GM23248 (cell line): Measurements from ENCODE around the gene SYT10. TPM values are rescaled to one million over a fixed set of nuclear protein-coding genes. Genes with fewer than 3 reads are reported as not detected.

Source experiments
- DNase-seq: peaks from one replicate; pipeline ENCODE4 v3.0.0-alpha.2; 2015
- H2AFZ ChIP-seq: fragments of 200-600 bp; sonication (generic); 2 replicates; pipeline ENCODE4 v1.6.1; 2016; ENCODE audit warnings: antibody characterized with exemption
- H3F3A ChIP-seq: fragments of 200-600 bp; sonication (generic); 2 replicates; pipeline ENCODE4 v1.6.1; 2016; ENCODE audit warnings: mild to moderate bottlenecking, antibody characterized with exemption, mixed run types; ENCODE audit not compliant: insufficient read depth
- H3K27ac ChIP-seq: fragments of 200-600 bp; sonication (generic); 2 replicates; pipeline ENCODE4 v1.5.1; 2016; ENCODE audit warnings: mild to moderate bottlenecking
- H3K27me3 ChIP-seq: fragments of 200-600 bp; sonication (generic); replicated peaks from 2 replicates; pipeline ENCODE4 v1.6.1; 2016; ENCODE audit warnings: mild to moderate bottlenecking; ENCODE audit not compliant: insufficient read depth
- H3K36me3 ChIP-seq: fragments of 200-600 bp; sonication (generic); 2 replicates; pipeline ENCODE4 v1.6.1; 2016; ENCODE audit warnings: low read depth, mild to moderate bottlenecking
- H3K4me1 ChIP-seq: fragments of 200-600 bp; sonication (generic); 2 replicates; pipeline ENCODE4 v1.6.1; 2016; ENCODE audit warnings: mild to moderate bottlenecking; ENCODE audit not compliant: insufficient read depth
- H3K4me2 ChIP-seq: fragments of 200-600 bp; sonication (generic); one replicate; pipeline ENCODE4 v1.6.1; 2016; ENCODE audit warnings: mild to moderate bottlenecking; ENCODE audit not compliant: unreplicated experiment
- H3K4me3 ChIP-seq: fragments of 200-600 bp; sonication (generic); 2 replicates; pipeline ENCODE4 v1.5.1; 2016; ENCODE audit warnings: mild to moderate bottlenecking
- H3K79me2 ChIP-seq: fragments of 200-600 bp; sonication (generic); 2 replicates; pipeline ENCODE4 v1.6.1; 2016; ENCODE audit warnings: mild to moderate bottlenecking; ENCODE audit not compliant: insufficient read depth
- H3K9ac ChIP-seq: fragments of 200-600 bp; sonication (generic); 2 replicates; pipeline ENCODE4 v1.6.1; 2016; ENCODE audit warnings: mild to moderate bottlenecking
- H3K9me2 ChIP-seq: fragments of 200-600 bp; sonication (generic); 2 replicates; pipeline ENCODE4 v1.6.1; 2016; ENCODE audit warnings: mixed run types, mild to moderate bottlenecking, moderate library complexity; ENCODE audit not compliant: insufficient read depth
- H3K9me3 ChIP-seq: fragments of 200-600 bp; sonication (generic); one replicate; pipeline ENCODE4 v1.6.1; 2017; ENCODE audit warnings: low read depth
- H4K20me1 ChIP-seq: fragments of 200-600 bp; sonication (generic); 2 replicates; pipeline ENCODE4 v1.6.0; 2016; ENCODE audit not compliant: insufficient read depth
- EZH2 ChIP-seq: fragments of 200-600 bp; sonication (generic); IDR thresholded peaks from 2 replicates; pipeline ENCODE4 v1.6.1; 2018; ENCODE audit warnings: antibody characterized with exemption, mild to moderate bottlenecking; ENCODE audit not compliant: insufficient read depth, poor library complexity, severe bottlenecking
- EZH2phosphoT487 ChIP-seq: fragments of 200-600 bp; sonication (generic); IDR thresholded peaks from 2 replicates; pipeline ENCODE4 v1.6.1; 2018; ENCODE audit warnings: antibody characterized with exemption, moderate library complexity, mild to moderate bottlenecking, low read depth; ENCODE audit not compliant: insufficient read depth
- WGBS, 2 experiments: methylation state at CpG; one replicate each; pipeline ENCODE4 v1.1.6; 2015 to 2017; ENCODE audit warnings: low lambda C conversion rate in 2 of 2, low coverage in 1 of 2; ENCODE audit errors: missing lambda C conversion rate in 2 of 2; 5-methylcytosine and 5-hydroxymethylcytosine counted together
- in situ Hi-C: fragments of 300-500 bp; cut with MboI; formaldehyde crosslinking; loops from 2 replicates; pipeline ENCODE4 v1.15.0; 2020
- polyA plus RNA-seq: library from polyadenylated mRNA; unstranded; fragments of >200 nt; fragmentation: Nextera tagmentation; extraction: Ambion mirVana; gene quantifications from 2 replicates; pipeline ENCODE4 v1.2.1, GENCODE V29; 2016
- total RNA-seq: library from RNA; depleted of rRNA; stranded (reverse); fragments of >200 nt; shearing (Covaris generic); gene quantifications from 2 replicates; pipeline ENCODE4 v1.2.3, GENCODE V29; 2014; rRNA removed

The SYT10 gene, protein sequence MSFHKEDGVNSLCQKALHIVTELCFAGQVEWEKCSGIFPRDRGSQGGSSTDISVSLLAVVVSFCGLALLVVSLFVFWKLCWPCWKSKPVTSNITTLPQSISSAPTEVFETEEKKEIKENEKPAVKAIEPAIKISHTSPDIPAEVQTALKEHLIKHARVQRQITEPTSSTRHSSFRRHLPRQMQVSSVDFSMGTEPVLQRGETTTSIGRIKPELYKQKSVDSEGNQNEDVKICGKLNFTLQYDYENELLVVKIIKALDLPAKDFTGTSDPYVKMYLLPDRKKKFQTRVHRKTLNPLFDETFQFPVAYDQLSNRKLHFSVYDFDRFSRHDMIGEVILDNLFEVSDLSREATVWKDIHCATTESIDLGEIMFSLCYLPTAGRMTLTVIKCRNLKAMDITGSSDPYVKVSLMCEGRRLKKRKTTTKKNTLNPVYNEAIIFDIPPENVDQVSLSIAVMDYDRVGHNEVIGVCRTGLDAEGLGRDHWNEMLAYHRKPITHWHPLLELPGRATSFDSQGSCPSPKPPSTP
- total RNA-seq: not detected in 2 replicates
- polyA plus RNA-seq: not detected in 2 replicates

- Histone ChIP-seq H3K79me2 (no peaks in the 10 kb centered on the region), H3K9ac (no peak within 1 kb of the TSS), H2AFZ (peak within 1 kb of the TSS; percentile 84), H3K36me3 (no peaks in the 10 kb centered on the region), H3K27ac (no peak within 1 kb of the TSS), H3K4me3 (peak within 1 kb of the TSS; percentile 74), H3K27me3 (peaks cover 38% of the 10 kb centered on the region), H3K4me2 (peak within 1 kb of the TSS; percentile 90), H4K20me1 (no peaks in the 10 kb centered on the region), H3K4me1 (no peaks in the 10 kb centered on the region), H3F3A (no peaks in the 10 kb centered on the region), H3K9me3 (no peaks in the 10 kb centered on the region), H3K9me2 (no peaks in the 10 kb centered on the region)
- TF ChIP-seq EZH2phosphoT487 (no peak), EZH2 (no peak)
- WGBS, 2 experiments: 4 to 6% methylated on average over 21 to 49 of the region's 49 CpGs
- DNase-seq: peak; percentile 19
- in situ Hi-C loops: loop anchor here (25.0 kb wide), 1 partner anchor 677 kb away; the partner anchor contains the start of gene YARS2
These were observed at the start of gene SYT10 for GRCh38 chr12:33439587-33440011. TSS of gene SYT10 (minus strand) at chr12:33439819. CDS start at chr12:33439522, 297 bp downstream.

DNA sequence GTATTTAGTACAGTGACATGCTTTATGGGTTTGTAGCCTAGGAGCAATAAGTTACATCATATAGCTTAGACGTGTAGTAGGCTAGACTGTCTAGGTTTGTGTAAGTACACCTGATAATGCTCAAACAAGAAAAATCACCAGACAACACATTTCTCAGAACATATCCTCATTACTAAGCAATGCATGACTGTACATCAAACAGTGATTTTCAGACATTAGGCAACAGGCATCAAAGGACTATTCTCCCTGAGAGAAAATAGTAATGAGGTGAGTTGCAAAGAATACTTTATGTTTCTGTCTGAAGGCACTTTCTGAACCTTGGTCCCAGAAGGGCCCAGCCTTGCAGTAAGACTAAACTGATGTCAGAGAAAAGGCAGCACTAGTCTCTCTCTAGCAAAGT lies 48.4 kb upstream of the SYT10 start:
- Histone ChIP-seq H2AFZ (no peak overlapping the region), H3K9ac (no peak overlapping the region), H3K27me3 (no peaks in the 10 kb centered on the region), H3K4me1 (no peaks in the 10 kb centered on the region), H3K9me2 (no peaks in the 10 kb centered on the region), H3K27ac (no peak overlapping the region), H3K36me3 (no peaks in the 10 kb centered on the region), H3F3A (no peaks in the 10 kb centered on the region), H3K9me3 (no peaks in the 10 kb centered on the region), H3K4me3 (no peak overlapping the region), H3K79me2 (no peaks in the 10 kb centered on the region), H4K20me1 (no peaks in the 10 kb centered on the region), H3K4me2 (no peak overlapping the region)
- no peak for DNase-seq
- TF ChIP-seq EZH2phosphoT487 (no peak), EZH2 (no peak)
- 0% methylated on average over 1 of the region's 1 CpG for WGBS, 2 experiments
- in situ Hi-C loops: no loop called here

GRCh38 chr12:33486058-33486457 lies 46.4 kb upstream of the SYT10 start:
- Histone ChIP-seq H3F3A (no peaks in the 10 kb centered on the region), H3K79me2 (no peaks in the 10 kb centered on the region), H3K4me3 (no peak overlapping the region), H3K4me1 (no peaks in the 10 kb centered on the region), H3K4me2 (no peak overlapping the region), H2AFZ (no peak overlapping the region), H3K9ac (no peak overlapping the region), H3K36me3 (no peaks in the 10 kb centered on the region), H4K20me1 (no peaks in the 10 kb centered on the region), H3K27me3 (no peaks in the 10 kb centered on the region), H3K9me3 (no peaks in the 10 kb centered on the region), H3K9me2 (no peaks in the 10 kb centered on the region), H3K27ac (no peak overlapping the region)
- in situ Hi-C loops: no loop called here
- TF ChIP-seq EZH2 (no peak), EZH2phosphoT487 (no peak)
- 10 to 11% methylated on average over 2 of the region's 2 CpGs for WGBS, 2 experiments
- no peak for DNase-seq

- no peak overlapping the region for H3K4me2 ChIP-seq
- no peak overlapping the region for H3K9ac ChIP-seq
- H3K4me3 ChIP-seq: no peak overlapping the region
- H3K9me2 ChIP-seq: no peaks in the 10 kb centered on the region
- H2AFZ ChIP-seq: no peak overlapping the region
- no peaks in the 10 kb centered on the region for H3K27me3 ChIP-seq
- TF ChIP-seq EZH2phosphoT487: no peak
- TF ChIP-seq EZH2: no peak
- no peak for DNase-seq
- no peaks in the 10 kb centered on the region for H3K4me1 ChIP-seq
- no peaks in the 10 kb centered on the region for H3K79me2 ChIP-seq
- 6 to 16% methylated on average over 1 of the region's 1 CpG for WGBS, 2 experiments
- in situ Hi-C loops: no loop called here
- H3K27ac ChIP-seq: no peak overlapping the region
- H3K9me3 ChIP-seq: peaks cover 3% of the 10 kb centered on the region
- no peaks in the 10 kb centered on the region for H4K20me1 ChIP-seq
- H3F3A ChIP-seq: no peaks in the 10 kb centered on the region
- no peaks in the 10 kb centered on the region for H3K36me3 ChIP-seq
These were observed 44.5 kb upstream of the SYT10 start for GRCh38 chr12:33484161-33484560.
